NCI-H446 (cell line): ENCODE measurements around the gene FUCA1.
"Not testable (repeated sequence)": the region's sequence is repeated elsewhere in the genome, so short reads cannot be mapped to it uniquely, and the experiment has no call there.

Experiments
- DNase-seq, 2 experiments: peaks; one replicate each; lab custom pipeline; 2025; lab: John Stamatoyannopoulos, UW

Gene FUCA1

DNA sequence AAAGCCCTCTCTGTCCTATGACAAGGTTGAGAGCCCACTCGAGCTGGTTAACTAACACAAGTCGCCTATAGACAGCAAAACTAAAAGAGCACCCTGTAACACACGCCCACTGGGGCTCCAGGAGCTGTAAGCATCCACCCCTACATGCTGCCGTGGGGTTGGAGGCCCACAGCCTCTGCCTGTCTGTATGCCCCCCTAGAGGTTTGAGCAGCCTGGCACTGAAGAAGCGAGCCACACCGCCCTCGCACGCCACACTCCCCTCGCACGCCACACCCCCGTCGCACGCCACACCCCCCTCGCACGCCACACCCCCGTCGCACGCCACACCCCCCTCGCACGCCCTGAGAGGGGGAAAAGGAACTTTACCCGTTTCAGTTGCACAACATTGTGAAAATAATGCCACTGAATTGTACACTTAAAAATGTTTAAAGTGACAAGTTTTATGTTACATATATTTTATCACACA, 29.7 kb downstream of the FUCA1 start:
- DNase-seq = peak; percentile 7 to 57

DNA sequence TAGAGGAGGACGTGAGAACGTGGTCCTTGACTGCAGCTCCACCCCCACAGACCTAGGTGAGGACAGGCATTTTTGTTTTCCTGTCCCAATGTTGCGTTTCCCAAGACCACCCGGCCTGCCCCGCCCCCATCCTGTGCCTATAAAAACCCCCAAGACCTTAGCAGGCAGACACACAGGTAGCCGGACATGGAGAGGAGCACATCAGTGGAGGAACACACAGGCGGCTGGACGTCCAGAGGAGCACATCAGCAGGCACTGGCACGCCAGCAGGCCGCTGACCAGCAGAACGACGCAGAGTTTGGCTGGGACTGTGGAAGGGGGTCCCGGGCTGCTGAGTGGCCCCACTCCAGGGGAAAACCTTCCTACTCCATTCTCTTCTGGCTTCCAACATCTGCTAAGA, 30.2 kb downstream of the FUCA1 start:
- no peak for DNase-seq

DNA sequence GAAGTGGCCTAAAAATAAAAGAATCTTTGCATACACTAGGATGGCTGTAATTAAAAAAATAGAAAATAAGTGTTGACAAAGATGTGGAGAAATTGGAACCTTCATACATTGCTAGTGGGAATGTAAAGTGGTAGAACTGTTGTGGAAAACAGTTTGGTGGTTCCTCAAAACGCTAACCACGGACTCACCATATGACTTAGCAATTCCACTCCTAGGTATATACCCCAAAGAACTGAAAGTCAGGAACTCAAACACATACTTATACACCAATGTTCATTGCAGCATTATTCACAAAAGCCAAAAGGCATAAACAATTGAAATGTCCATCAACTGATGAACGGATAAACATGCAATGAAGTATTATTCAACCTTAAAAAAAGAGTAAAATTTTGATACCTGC, 32.1 kb downstream of the FUCA1 start:
- DNase-seq = no peak

DNA sequence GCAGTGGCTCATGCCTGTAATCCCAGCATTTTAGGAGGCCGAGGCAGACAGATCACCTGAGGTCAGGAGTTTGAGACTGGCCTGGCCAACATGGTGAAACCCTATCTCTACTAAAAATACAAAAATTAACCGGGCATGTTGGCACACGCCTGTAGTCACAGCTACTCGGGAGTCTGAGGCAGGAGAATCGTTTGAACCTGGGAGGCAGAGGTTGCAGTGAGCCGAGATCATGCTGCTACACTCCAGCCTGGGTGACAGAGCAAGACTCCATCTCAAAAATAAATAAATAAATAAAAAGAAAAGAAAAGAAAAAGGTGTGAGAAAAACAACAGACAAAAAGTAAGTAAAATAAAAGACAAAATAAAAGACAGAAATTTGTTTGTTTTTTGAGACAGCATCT, 33.9 kb downstream of the FUCA1 start:
- DNase-seq = not testable (repeated sequence)

DNA sequence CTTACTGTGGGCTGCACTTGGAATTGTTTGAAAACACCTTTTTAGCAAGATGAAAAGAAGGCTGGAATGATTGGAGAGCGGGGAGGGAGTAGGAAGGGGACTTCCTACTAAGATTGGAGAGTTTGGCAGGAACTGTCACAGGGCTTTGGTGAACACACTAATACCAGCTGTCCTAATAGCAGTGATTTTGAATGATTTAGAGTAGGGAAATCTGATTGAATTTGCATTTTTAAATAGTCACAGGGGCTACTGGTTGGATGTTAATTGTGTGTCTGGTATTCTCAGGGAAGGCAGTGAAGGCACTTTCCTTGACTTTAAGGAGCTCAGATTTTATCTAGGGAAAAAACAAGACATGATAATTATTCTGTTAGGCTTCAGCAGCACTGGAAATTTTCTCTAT, 40.4 kb downstream of the FUCA1 start:
- no peak for DNase-seq

DNA sequence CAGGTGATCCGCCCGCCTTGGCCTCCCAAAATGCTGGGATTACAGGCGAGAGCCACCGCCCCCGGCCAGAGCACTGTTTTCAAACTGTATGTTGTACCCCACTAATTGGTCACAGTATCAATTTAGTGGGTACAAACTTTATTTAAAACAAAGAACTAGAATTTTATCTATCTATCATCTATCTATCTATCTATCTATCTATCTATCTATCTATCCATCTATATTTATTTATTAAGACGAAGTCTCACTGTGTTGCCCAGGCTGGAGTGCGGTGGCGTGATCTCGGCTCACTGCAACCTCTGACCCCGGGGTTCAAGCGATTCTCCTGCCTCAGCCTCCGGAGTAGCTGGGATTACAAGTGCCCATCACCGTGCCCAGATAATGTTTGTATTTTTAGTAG, 41.5 kb downstream of the FUCA1 start:
- not testable (repeated sequence) for DNase-seq

DNA sequence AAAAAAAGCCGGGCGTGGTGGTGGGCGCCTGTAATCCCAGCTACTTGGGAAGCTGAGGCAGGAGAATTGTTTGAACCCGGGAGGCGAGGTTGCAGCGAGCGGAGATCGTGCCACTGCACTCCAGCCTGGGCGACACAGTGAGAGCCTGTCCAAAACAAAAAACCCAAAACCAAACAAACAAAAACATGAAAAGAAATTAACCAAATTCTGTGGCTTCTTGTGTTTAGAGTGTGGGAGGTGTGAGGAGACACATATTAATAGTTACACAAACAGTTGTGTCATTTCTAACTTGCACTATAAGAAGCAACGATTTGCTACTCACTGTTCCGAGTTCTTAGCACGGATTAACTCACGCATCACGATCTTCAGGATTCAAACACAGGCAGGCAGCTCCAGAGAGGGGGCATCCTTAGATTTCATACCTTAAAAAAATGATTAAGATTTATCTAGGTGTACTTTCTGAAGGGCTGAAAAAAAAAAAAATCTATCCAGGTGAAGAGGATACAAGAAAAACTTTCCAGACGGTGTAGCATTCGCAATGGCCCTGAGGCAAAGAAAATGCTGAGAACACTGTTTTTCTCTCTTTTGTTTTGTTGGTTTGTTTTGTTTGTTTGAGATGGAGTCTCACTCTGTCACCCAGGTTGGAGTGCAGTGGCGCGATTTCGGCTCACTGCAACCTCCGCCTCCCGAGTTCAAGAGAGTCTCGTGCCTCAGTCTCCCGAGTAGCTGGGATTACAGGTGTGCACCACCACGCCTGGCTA, 42.1 kb downstream of the FUCA1 start:
- DNase-seq = no peak

DNA sequence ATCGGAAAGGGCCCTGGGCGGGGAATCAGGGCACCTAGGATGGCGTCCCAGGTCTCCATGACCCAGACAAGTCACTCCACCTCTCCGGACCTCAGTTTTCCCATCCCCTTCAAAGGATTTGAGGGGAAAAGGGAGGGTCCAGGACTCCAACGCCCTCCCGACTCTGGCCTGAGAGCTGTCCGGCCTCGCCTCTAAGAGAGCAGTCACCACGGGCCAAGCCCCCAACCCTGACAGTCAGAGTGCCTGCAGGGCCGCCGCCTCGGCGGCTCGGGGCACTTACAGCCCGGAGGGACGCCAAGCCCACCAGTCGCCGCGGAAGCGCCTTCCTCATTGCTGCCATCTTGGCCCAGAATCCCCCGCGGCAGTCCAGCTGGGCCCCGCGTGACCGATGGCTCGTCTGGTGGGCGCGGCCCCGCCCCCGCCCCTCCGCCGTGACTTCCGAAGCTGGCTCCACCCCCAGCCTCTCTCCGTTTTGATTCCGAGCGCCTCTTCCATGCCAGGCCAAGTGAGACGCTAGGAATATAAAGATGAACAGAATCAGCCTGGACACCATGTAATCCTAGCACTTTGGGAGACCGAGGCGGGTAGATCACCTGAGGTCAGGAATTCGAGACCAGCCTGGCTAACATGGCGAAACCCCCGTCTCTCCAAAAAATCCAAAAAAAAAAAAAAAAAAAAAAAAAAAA, 42.9 kb downstream of the FUCA1 start, which contains the start of gene HMGCL:
Gene HMGCL (minus strand): TSS at position 354 of the 686 bp plus-strand sequence. CDS start 14 bp downstream, at position 340.
- peak; percentile 81 to 96 for DNase-seq

DNA sequence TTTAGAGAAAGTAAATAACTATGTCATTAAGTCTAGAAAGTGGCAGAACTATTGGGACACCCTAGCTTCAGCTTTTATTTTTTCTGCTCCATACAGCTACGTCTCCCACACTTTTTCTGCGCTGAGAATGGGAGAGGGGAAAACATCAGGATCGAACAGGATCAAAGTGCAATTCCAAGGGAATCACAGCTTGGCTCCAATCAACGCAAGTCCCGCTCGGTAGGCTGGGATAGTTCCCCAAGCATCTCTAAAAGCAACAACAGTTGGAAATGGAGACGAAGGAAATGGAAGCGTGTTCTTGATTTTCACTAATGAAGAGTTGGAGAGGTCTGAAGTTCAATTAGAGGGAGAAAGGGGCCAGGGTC, 43.4 kb downstream of the FUCA1 start:
- no peak for DNase-seq

DNA sequence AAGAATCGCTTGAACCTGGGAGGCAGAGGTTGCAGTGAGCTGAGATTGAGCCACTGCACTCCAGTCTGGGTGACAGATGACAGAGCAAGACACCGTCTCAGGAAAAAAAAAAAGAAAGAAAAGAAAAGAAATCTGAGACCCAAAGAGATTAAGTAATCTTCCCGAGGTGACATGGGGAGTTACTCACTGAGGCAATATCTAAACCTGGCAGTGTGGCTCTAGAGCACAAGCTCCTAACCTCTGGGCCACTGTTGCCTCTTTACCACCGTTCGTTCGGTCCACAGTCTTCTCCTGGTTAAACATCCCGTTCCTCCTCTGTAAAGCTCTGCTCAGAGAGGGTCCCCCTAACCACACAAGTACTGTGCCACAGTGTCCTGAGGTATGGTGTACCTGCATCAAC, 44.3 kb downstream of the FUCA1 start:
- DNase-seq = no peak

DNA sequence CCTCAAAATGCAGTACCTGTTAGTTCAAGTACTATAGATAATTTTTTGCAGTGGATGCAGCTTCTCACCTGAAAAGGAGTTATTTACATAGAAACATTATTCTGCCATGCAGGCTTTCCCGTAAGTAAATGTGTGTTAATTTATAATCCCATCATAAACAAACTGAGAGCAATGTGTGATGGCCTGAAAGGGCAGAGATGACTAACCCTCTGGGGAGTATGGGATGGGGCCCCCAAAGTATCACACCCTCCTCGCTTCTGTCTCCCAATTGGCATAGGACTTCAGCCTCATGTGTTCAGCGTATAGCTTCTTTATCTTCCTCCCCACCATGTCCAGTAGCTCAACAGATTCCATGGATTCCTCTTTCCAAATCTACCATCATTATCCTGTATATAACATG, 50.5 kb downstream of the FUCA1 start:
- no peak for DNase-seq

DNA sequence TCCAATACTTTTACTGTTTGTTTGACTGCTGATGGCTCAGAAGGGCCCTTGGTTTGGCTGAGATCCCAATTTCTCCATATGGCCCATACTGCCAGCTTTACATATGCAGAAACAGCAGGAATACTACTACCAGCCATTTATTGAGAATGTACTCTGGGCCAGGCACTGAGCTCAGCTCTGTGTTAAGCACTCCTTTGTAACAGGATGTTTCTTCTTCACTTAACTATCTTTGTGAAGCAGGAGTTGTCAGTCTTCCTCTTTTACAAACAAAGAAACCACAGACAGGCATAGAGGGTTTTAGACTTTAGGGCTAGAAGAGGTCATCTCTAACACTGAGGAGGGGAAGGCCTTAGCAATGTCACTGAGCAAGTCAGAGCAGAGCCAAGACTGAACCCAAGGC, 51.2 kb downstream of the FUCA1 start:
- DNase-seq = peak in 1 of 2 experiments; percentile 55

DNA sequence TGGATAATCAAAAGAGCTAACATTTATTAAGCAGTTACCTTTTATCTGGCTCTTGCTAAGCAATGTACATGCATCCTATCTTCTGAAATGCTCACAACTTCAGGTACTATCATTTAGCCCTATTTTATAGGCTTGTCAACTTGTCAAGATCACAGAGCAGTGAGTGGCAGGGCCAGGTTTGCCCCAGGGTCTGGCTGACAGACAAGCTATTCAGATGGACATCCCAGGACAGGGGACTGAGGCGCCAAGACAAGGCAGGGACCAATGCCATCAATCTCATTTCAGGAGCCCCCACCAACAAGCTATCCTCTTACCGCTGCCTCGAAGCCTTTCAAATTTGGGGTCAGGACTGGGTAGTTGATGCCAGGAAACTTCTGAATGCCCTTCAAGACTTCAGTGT, 51.7 kb downstream of the FUCA1 start:
- DNase-seq = no peak

DNA sequence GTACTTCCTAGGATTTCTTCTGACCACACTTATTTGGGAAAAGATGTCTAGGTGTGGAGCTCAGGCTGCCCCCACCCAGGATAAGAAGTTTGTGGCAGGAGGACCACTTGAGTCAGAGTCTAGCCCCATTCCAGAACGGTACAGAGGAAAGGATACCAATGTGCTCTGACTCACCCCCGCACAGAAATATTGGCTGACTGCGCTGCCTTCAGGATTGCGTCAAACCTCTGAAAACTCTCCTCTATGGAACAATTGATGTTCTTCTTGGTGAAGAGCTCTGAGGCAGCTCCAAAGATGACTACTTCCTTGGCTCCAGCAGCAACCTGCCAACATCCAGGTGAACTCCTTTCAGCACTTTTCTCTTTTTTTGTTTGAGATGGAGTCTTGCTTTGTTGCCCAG, 54.1 kb downstream of the FUCA1 start:
- DNase-seq = no peak

DNA sequence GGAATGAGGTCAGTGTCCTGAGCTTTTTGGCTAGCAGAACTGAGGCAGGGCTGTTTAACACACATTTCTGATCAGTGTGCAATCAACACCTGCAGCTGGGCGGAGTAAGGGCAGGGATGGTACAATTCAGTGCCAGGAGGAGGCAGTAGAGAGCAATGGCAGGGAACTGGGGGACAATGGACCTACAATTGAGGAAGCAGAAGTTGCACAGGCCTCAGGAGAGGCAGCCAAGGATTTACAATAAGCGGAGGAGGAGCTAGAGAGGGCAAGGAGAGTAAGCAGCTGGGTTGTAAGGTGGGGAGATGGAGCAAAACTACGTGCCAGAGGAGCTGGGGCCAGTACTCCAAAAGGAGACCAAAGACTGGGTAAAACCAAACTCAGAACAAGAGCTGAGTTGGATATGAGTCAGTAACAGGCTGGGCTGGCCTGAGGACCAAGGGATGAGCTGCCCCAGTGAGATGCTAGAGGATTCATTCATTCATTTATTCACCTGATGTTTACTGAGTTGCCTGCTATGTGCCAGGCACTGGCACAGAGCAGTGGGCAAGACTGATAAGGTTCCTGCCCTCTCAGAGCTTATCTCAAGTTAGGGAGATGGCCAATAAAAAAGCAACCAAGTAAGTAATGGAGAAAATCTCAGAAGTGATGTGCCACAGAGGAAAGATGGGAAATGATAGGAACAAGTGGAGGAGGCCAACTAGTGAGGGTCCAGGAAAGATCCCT, 57.1 kb downstream of the FUCA1 start:
- peak in 1 of 2 experiments; percentile 28 for DNase-seq

DNA sequence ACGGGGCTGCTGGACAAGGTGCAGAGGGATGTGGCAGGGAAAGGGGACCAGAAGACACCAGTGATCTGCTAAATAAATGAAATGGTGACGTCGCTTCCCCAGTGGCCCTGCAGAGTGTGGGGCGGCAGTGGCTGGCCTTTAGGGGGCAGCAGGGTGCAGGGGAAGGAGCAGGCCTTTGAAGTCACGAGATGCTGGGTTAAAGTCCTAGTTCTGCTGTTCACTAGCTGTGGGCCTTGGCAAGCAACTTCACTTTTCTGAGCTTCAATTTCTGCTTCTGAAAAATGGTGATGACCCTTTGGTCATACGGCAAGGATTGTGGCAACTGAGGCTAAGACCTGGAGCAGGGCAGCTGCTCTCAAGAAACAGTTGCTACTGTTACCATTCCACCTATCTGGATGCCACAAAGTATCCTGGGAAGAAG, 58.3 kb downstream of the FUCA1 start:
- DNase-seq = peak; percentile 35 to 70

DNA sequence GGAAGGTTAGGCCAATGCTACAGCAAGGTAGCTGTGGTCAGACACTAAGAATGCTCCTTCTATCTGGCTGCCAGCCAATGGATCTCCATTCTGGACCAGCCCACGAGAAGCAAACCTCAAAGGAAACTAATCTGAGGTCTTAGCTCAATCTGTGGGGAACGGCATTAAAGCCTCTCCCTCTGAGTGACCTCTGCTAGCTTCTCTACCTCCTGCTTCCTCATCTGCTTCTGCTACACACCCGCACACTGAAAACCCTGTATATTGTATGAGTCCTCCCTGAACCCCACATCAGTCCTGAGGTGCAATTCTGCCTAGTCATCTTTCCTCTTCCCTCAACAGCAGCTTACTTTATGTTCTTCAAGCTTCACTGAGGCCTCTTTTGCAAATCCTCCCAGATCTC, 60.6 kb downstream of the FUCA1 start:
- no peak for DNase-seq

DNA sequence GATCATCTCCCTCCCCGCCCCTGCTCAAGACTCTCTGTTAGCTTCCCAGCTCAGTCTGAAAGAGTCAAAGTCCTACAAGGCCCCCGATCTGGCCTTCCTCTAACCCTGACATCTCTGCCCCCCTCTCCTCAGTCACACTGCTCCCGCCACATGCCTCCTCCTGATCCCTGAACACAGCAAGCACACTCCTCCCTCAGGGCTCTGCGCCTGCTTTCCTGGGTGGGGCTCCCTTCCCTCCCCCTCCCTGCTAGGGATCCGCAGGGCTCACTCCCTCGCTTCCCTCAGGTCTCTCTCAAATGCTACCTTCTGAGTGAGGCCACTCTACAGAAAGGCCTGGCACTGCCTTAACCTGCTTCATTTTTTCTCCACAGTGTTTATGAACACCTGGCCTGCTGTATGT, 61.8 kb downstream of the FUCA1 start:
- no peak for DNase-seq

DNA sequence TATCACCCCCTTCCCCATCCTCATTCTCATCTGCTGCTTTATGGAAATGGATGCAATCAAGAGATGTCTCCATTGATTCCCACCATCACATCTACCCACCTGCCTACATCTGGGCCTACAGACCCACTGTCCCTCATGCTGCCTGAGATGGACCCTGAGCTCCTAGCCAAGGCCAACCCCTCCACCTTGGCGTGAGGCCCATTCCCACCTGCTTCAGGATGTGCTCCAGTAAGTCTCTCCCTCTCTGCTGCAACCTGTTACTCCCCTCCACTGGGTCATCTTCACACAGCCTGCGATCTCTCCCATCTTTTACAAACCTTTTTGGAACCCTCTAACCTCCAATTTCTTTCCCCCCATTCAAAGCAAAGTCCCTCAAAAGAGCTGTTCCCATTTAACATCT, 63.1 kb downstream of the FUCA1 start:
- DNase-seq = no peak

DNA sequence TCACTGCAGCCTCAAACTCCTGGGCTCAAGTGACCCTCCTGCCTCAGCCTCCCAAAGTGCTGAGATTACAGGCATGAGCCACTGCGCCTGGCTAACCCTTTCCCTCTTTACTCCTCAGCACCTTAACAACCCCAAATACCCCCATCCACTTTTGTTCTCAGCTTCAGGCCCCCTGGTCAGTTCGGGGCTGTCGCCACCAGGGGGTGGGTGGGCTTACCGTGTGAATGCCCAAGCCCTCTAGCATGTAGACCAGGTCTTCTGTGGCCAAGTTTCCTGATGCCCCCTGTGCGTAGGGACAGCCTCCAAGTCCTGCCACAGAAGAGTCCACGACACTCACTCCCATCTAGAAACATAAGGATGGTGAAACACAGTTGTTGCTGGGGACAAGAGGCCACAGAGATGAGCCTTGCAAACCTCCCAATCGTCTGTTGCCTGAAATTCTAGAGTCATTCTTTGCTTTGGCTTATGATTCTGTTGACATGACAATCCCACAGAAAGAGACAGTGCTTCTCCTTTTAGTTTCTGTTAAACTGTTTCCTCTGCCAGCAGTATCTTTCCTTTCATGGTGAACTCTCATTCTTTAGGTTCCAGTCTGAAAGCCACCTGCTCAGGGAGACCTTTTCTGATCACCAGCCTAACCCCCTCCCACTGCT, 63.8 kb downstream of the FUCA1 start:
- DNase-seq = no peak

DNA sequence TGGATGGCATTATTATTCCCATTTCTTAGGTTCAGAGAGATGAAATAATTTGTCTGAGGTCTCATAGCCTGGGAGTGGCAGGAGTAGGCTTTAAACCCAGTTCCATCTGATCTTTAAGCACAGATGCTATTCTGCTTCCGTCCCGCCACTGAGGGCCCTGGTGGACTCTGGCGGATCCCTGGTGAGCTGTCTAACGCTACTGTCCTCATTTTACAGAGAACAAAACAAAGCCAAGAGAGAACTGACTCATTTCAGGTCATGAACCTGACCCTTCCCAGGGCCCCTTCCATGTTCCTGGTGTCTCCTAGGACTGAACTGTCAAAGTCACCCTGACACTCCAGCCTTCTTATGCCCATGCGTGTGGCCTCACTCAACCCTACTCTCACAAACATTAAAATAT, 64.4 kb downstream of the FUCA1 start:
- DNase-seq = no peak

DNA sequence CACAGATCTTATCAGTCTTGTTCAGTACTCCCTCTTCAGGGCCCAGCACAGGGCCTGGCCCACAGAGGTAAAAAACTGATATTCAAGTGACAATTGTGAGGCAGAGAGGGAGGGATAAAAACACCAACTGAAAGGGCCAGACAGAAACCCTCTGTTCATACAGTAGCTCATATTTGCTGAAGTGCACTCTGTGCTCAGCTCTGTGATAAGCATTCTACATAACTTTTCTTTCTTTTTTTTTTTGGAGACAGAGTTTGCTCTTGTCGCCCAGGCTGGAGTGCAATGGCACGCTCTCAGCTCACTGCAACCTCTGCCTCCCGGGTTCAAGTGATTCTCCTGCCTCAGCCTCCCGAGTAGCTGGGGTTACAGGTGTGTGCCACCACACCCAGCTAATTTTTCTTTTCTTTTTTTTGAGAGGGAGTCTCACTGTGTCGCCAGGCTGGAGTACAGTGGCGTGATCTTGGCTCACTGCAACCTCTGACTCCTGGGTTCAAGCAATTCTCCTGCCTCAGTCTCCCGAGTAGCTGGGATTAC, 65.2 kb downstream of the FUCA1 start:
- not testable (repeated sequence) for DNase-seq
